Gastrocnemius medialis (tissue), 4 donors: Measurements from ENCODE around the gene PRKG1. TPM values are rescaled to one million over a fixed set of nuclear protein-coding genes. Genes with fewer than 3 reads are reported as not detected.

Experiments used
- ATAC-seq, 2 donors: fragments of 150-250 bp; one replicate each; pipeline ENCODE4 v1.9.1; 2016
- DNase-seq, 2 donors: peaks; one replicate each; pipeline ENCODE4 v3.0.0-alpha.2; 2019
- H3K27ac ChIP-seq, 4 donors: fragments of 200-600 bp; sonication (generic); 1 replicate in 1 of 4; 2 replicates in 3 of 4; pipeline ENCODE4 v1.5.1; 2016 to 2018; ENCODE audit warnings: mild to moderate bottlenecking in 2 of 4, moderate library complexity in 1 of 4
- H3K27me3 ChIP-seq, 3 donors: fragments of 200-600 bp; sonication (generic) in 2 of 3; 1 replicate in 1 of 3; 2 replicates in 2 of 3; pipeline versions ENCODE4 v1.5.1 to v1.6.0; 2016 to 2019; ENCODE audit warnings: mild to moderate bottlenecking in 1 of 3, moderate library complexity in 1 of 3
- H3K36me3 ChIP-seq, 2 donors: fragments of 200-600 bp; sonication (generic) in 1 of 2; one replicate each; pipeline ENCODE4 v1.5.1; 2017 to 2018
- H3K4me1 ChIP-seq, 2 donors: fragments of 200-600 bp; sonication (generic) in 1 of 2; one replicate each; pipeline ENCODE4 v1.5.1; 2016 to 2017; ENCODE audit warnings: mild to moderate bottlenecking in 2 of 2
- H3K4me3 ChIP-seq, 4 donors: fragments of 200-600 bp; sonication (generic) in 3 of 4; 1 replicate in 1 of 4; 2 replicates in 3 of 4; pipeline ENCODE4 v1.5.1; 2016 to 2019; ENCODE audit warnings: mild to moderate bottlenecking in 2 of 4
- H3K9me3 ChIP-seq, 3 donors: fragments of 200-600 bp; sonication (generic) in 2 of 3; 1 replicate in 1 of 3; 2 replicates in 2 of 3; pipeline ENCODE4 v1.5.1; 2016 to 2019
- POLR2A ChIP-seq, 2 donors: fragments of 450-650 bp; IDR thresholded peaks; one replicate each; pipeline ENCODE4 v1.6.1; 2017; ENCODE audit warnings: antibody characterized with exemption in 2 of 2, mild to moderate bottlenecking in 2 of 2, moderate library complexity in 2 of 2
- in situ Hi-C, 4 donors: fragments of 200-750 bp; cut with MboI; loops; one replicate each; pipeline versions ENCODE4 v1.15.0 to v1.8.0; 2017; ENCODE audit warnings: low sequenced_read_pairs in 4 of 4
- intact Hi-C: fragments of 100-400 bp; cut with DNase I; formaldehyde crosslinking; loops from one replicate; pipeline ENCODE4 v1.15.1; 2023; ENCODE audit warnings: low total_unique reads
- total RNA-seq, 4 donors: library from RNA; depleted of rRNA; stranded (reverse); fragments of >200 nt; gene quantifications; one replicate each; pipeline versions ENCODE4 v1.1.0 to v1.2.3, GENCODE V29; 2016
- TF ChIP-seq, protein P1 (sequence below), 5 experiments: fragments of 450-650 bp in 3 of 5; fragments of 200-600 bp in 2 of 5; sonication (generic) in 2 of 5; IDR thresholded peaks in 4 of 5; conservative IDR thresholded peaks in 1 of 5; 1 replicate in 4 of 5; 2 replicates in 1 of 5; pipeline ENCODE4 v1.5.1; 2016 to 2019; ENCODE audit warnings: antibody characterized with exemption in 5 of 5, mild to moderate bottlenecking in 3 of 5, moderate library complexity in 3 of 5

The PRKG1 gene
- total RNA-seq, 4 donors from 2014 or later, result 10.4 to 39.4 (median 25.1) TPM

DNA sequence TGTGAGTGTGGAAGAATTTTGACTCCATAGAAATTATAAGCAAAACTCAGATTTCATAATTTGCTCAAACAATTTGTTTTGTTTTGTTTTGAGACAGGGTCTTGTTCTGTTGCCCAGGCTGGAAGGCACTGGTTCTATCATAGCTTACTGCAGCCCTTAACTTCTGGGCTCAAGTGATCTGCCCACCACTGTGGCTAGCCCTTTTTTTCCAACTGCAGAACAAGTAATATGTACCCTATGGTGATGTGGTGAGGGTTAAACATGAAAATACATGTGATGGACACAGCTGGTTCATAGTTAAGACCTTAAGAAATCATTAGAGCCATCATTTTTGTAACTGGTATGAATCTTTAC lies 594.0 kb downstream of the PRKG1 start:
- no peak overlapping the region for H3K27ac ChIP-seq

DNA sequence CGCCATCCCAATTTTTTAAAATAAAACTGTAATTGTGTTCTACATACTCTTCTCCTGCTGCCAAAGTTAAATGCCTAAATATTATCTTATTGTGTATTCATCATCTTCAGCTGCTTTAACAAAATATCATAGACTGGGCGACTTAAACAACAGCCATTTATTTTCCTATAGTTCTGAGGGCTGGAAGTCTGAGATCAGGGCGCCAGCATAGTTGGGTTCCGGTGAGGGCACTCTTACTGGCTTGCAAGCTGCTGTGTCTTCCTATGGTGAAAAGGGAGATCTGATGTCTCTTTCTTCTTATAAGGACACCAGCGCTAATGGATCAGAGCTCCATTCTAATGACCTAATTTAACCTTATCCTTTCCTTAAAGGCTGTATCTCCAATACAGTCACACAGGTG lies 594.8 kb downstream of the PRKG1 start:
- peaks cover 0 to 27% of the 10 kb centered on the region in 2 donors for H3K4me1 ChIP-seq
- no peak overlapping the region for H3K4me3 ChIP-seq
- TF ChIP-seq, protein P1, sequence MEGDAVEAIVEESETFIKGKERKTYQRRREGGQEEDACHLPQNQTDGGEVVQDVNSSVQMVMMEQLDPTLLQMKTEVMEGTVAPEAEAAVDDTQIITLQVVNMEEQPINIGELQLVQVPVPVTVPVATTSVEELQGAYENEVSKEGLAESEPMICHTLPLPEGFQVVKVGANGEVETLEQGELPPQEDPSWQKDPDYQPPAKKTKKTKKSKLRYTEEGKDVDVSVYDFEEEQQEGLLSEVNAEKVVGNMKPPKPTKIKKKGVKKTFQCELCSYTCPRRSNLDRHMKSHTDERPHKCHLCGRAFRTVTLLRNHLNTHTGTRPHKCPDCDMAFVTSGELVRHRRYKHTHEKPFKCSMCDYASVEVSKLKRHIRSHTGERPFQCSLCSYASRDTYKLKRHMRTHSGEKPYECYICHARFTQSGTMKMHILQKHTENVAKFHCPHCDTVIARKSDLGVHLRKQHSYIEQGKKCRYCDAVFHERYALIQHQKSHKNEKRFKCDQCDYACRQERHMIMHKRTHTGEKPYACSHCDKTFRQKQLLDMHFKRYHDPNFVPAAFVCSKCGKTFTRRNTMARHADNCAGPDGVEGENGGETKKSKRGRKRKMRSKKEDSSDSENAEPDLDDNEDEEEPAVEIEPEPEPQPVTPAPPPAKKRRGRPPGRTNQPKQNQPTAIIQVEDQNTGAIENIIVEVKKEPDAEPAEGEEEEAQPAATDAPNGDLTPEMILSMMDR (IDR thresholded peaks at IDR 0.05 in 4 of 5, conservative IDR thresholded peaks at IDR 0.05 in 1 of 5), result no peak
- TF ChIP-seq POLR2A (IDR thresholded peaks at IDR 0.05), result no peak
- no peak overlapping the region for H3K27ac ChIP-seq
- no peaks in the 10 kb centered on the region for H3K36me3 ChIP-seq
- intact Hi-C loops, result no loop called here
- no peaks in the 10 kb centered on the region for H3K27me3 ChIP-seq
- ATAC-seq, result no peak
- no peaks in the 10 kb centered on the region for H3K9me3 ChIP-seq
- DNase-seq, result no peak
- in situ Hi-C loops, result no loop called here

More for the DNA sequence above, 594.0 kb downstream of the PRKG1 start:
- intact Hi-C loops (no loop called here), in situ Hi-C loops (no loop called here)
- peaks cover 0 to 27% of the 10 kb centered on the region in 2 donors for H3K4me1 ChIP-seq
- H3K9me3 ChIP-seq, result no peaks in the 10 kb centered on the region
- no peaks in the 10 kb centered on the region for H3K27me3 ChIP-seq
- ATAC-seq (no peak), DNase-seq (no peak)
- no peak overlapping the region for H3K4me3 ChIP-seq
- TF ChIP-seq, protein P1 (IDR thresholded peaks at IDR 0.05 in 4 of 5, conservative IDR thresholded peaks at IDR 0.05 in 1 of 5), result no peak
- TF ChIP-seq POLR2A (IDR thresholded peaks at IDR 0.05), result no peak
- H3K36me3 ChIP-seq, result no peaks in the 10 kb centered on the region

DNA sequence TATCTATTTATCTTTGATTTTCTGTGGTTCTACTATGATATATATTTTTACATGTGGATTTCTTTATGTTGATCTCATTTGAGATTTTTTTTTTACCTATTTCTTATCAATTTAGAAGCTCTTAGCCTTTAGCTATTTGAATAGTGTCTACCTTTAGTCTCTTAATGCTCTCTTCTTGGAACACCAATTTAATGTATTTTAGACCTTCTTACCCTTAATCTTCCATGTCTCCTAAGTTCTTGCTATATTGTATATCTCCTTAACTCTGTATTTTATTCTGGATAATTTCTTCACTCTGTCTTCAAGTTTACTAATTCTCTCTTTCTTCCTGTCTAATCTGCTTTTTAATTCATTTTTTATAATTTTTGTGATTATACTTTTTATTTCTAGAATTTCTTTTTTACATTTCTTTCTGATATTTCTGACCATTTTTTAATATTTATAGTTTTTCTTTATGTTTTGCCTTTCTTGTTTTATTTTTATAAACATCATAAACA lies 597.8 kb downstream of the PRKG1 start:
- Histone ChIP-seq H3K9me3 (no peaks in the 10 kb centered on the region), H3K27ac (no peak overlapping the region), H3K4me1 (peaks cover 0 to 18% of the 10 kb centered on the region in 2 donors), H3K27me3 (no peaks in the 10 kb centered on the region), H3K4me3 (no peak overlapping the region), H3K36me3 (no peaks in the 10 kb centered on the region)
- DNase-seq, result no peak
- in situ Hi-C loops (no loop called here), intact Hi-C loops (no loop called here)
- TF ChIP-seq, protein P1 (IDR thresholded peaks at IDR 0.05 in 4 of 5, conservative IDR thresholded peaks at IDR 0.05 in 1 of 5), result no peak
- no peak for TF ChIP-seq POLR2A (IDR thresholded peaks at IDR 0.05)
- no peak for ATAC-seq

DNA sequence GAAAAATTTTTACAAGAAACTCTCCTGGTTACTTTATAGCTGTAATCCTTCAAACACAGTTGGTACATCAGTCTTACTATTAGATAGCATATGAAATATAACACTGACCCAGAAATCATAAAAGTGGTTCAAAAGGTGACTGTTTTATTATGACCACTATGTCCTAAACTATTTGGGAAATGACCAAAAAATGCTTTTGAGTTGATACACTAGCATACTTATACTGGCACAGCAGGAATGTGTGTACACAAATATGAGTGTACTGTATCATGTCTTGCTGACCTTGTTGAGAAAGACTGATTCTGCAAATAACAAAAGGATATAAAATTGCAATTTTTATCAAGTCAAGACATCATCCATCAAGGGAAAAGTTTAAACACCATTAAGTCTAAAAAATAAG lies 600.8 kb downstream of the PRKG1 start:
- in situ Hi-C loops, result no loop called here
- H3K27me3 ChIP-seq, result no peaks in the 10 kb centered on the region
- no peak for ATAC-seq

More for the DNA sequence above, 600.8 kb downstream of the PRKG1 start:
- no peak for DNase-seq
- Histone ChIP-seq H3K4me3 (no peak overlapping the region), H3K27ac (no peak overlapping the region), H3K9me3 (no peaks in the 10 kb centered on the region), H3K36me3 (no peaks in the 10 kb centered on the region), H3K4me1 (peaks cover 0 to 6% of the 10 kb centered on the region in 2 donors)
- intact Hi-C loops, result no loop called here
- TF ChIP-seq POLR2A (IDR thresholded peaks at IDR 0.05), result no peak
- TF ChIP-seq, protein P1 (IDR thresholded peaks at IDR 0.05 in 4 of 5, conservative IDR thresholded peaks at IDR 0.05 in 1 of 5), result no peak
